ENCODE measurements around the gene AQP2. TPM values are rescaled to one million over a fixed set of nuclear protein-coding genes. Genes with fewer than 3 reads are reported as not detected.

Gene AQP2, protein sequence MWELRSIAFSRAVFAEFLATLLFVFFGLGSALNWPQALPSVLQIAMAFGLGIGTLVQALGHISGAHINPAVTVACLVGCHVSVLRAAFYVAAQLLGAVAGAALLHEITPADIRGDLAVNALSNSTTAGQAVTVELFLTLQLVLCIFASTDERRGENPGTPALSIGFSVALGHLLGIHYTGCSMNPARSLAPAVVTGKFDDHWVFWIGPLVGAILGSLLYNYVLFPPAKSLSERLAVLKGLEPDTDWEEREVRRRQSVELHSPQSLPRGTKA
- total RNA-seq (2022), result not detected in 2 replicates
- Bru-seq, nascent RNA, result not detected
- BruChase-seq, experiment 1, labeled RNA remaining after a 6-hour chase, result not detected
- not detected for BruChase-seq, experiment 2, labeled RNA remaining after a 2-hour chase
- long read RNA-seq, result 0 reads

DNA sequence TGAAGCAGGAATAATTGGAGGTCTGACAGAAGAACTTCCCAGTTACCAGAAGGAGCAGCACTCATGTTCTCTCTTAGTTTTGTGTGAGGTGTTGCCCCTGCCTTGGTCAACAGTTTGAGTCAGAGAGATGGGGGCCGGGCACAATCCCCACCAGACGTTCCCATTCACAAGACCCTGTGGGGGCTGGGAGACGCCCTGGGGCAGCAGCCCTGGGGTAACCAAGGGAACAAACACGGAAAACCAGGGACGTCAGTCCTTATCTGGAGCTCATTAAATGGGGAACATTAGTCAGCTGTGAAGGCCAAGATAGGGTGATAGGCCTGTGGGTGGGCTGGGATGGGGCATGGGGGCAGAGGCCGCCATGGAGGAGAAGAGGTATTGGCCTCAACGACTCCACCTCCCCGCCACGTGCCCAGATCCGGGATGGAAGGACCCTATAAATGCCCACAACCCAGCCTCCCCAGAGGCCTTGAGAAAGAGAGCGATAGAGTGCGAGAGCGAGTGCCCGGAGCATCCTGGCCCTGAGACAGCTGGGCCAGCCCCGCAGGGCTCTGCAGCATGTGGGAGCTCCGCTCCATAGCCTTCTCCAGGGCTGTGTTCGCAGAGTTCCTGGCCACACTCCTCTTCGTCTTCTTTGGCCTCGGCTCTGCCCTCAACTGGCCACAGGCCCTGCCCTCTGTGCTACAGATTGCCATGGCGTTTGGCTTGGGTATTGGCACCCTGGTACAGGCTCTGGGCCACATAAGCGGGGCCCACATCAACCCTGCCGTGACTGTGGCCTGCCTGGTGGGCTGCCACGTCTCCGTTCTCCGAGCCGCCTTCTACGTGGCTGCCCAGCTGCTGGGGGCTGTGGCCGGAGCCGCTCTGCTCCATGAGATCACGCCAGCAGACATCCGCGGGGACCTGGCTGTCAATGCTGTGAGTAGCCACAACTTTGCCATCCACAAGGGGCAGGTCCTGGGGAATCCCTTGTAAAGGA lies at the start of gene AQP2:
AQP2 (plus strand) TSS at position 465 of the 979 bp plus-strand sequence; CDS start at position 559, 94 bp downstream.
- Mint-ChIP-seq H3K4me1 (ENCODE audit: insufficient read depth, unreplicated experiment) (peaks cover 12% of the 10 kb centered on the region), H3K27me3 (ENCODE audit: insufficient read depth, unreplicated experiment) (no peaks in the 10 kb centered on the region), H3K9me3 (ENCODE audit: unreplicated experiment) (no peaks in the 10 kb centered on the region), H3K27ac (ENCODE audit: low read depth, unreplicated experiment) (no peak within 1 kb of the TSS), H3K4me3 (ENCODE audit: unreplicated experiment) (no peak within 1 kb of the TSS), H3K36me3 (ENCODE audit: insufficient read depth, unreplicated experiment) (peaks cover 3% of the 10 kb centered on the region)
- no peak for TF ChIP-seq CTCF (IDR thresholded peaks at IDR 0.05; ENCODE audit: unreplicated experiment)
- POLR2A ChIA-PET, result interaction anchor here (0.6 to 0.7 kb wide), 2 partner anchors 52 to 325 kb away, joined by 3 read pairs; no protein-coding TSS in a partner anchor
- intact Hi-C loops (cut with micrococcal nuclease), result no loop called here
- DNase-seq (ENCODE audit: unreplicated experiment), result no peak
- CTCF ChIA-PET, result no interaction called here
- BruUV-seq (replicated peaks), result no TSS peak

- CTCF ChIA-PET, result interaction anchor here (0.5 to 0.8 kb wide), 5 partner anchors 33 to 1278 kb away, joined by 3 to 4 read pairs (median 3); no protein-coding TSS in a partner anchor
- no TSS peak for BruUV-seq (replicated peaks)
- intact Hi-C loops (cut with micrococcal nuclease), result no loop called here
- Mint-ChIP-seq H3K9me3 (ENCODE audit: unreplicated experiment) (no peaks in the 10 kb centered on the region), H3K4me1 (ENCODE audit: insufficient read depth, unreplicated experiment) (no peaks in the 10 kb centered on the region), H3K27me3 (ENCODE audit: insufficient read depth, unreplicated experiment) (peaks cover 39% of the 10 kb centered on the region), H3K36me3 (ENCODE audit: insufficient read depth, unreplicated experiment) (no peaks in the 10 kb centered on the region), H3K4me3 (ENCODE audit: unreplicated experiment) (no peak overlapping the region), H3K27ac (ENCODE audit: low read depth, unreplicated experiment) (no peak overlapping the region)
- POLR2A ChIA-PET, result interaction anchor here (0.8 kb wide), 1 partner anchor 155 kb away, joined by 3 read pairs; no protein-coding TSS in a partner anchor
- no peak for DNase-seq (ENCODE audit: unreplicated experiment)
- TF ChIP-seq CTCF (IDR thresholded peaks at IDR 0.05; ENCODE audit: unreplicated experiment), result no peak
Measured at GRCh38 chr12:49901026-49901425, 49.5 kb upstream of the AQP2 start.

- CTCF ChIA-PET, result no interaction called here
- Mint-ChIP-seq H3K27ac (ENCODE audit: low read depth, unreplicated experiment) (no peak overlapping the region), H3K27me3 (ENCODE audit: insufficient read depth, unreplicated experiment) (peaks cover 41% of the 10 kb centered on the region), H3K4me3 (ENCODE audit: unreplicated experiment) (no peak overlapping the region), H3K4me1 (ENCODE audit: insufficient read depth, unreplicated experiment) (no peaks in the 10 kb centered on the region), H3K36me3 (ENCODE audit: insufficient read depth, unreplicated experiment) (no peaks in the 10 kb centered on the region), H3K9me3 (ENCODE audit: unreplicated experiment) (no peaks in the 10 kb centered on the region)
- TF ChIP-seq CTCF (IDR thresholded peaks at IDR 0.05; ENCODE audit: unreplicated experiment), result no peak
- no TSS peak for BruUV-seq (replicated peaks)
- no peak for DNase-seq (ENCODE audit: unreplicated experiment)
- POLR2A ChIA-PET, result no interaction called here
- intact Hi-C loops (cut with micrococcal nuclease), result no loop called here
Measured at GRCh38 chr12:49901986-49902385, 48.6 kb upstream of the AQP2 start.
